ENCODE measurements around the gene CUL3.
"Not testable (repeated sequence)": the region's sequence is repeated elsewhere in the genome, so short reads cannot be mapped to it uniquely, and the experiment has no call there.

The CUL3 gene

GRCh38 chr2:224538561-224539138 is 46.5 kb downstream of the CUL3 start:
- no peak for DNase-seq (ENCODE audit: low spot score)

- DNase-seq (ENCODE audit: low spot score), result no peak
Observed at GRCh38 chr2:224532931-224533330, 52.2 kb downstream of the CUL3 start.

GRCh38 chr2:224532441-224532840 is 52.7 kb downstream of the CUL3 start:
- DNase-seq (ENCODE audit: low spot score), result no peak

GRCh38 chr2:224528171-224528570 is 57.0 kb downstream of the CUL3 start:
- no peak for DNase-seq (ENCODE audit: low spot score)

DNA sequence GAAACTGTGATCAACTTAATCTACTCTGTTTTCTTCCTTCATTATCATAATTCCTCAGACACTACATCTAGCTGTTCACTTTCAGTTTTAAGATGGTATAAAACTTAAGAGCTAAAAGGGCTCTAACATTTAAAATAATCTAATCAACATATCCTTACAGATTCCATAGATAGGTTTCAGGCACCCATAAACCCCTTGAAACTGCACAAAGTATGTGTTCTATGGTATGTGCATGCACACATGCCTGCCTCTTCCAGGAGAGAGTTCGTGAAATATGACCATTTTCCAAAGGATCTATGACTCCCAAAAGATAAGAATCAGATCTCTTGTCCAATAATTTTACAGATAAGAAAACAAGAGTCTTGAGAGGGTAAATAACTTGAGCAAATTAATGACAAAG is 59.4 kb downstream of the CUL3 start:
- DNase-seq (ENCODE audit: low spot score), result no peak

GRCh38 chr2:224524657-224525056 is 60.5 kb downstream of the CUL3 start:
- DNase-seq (ENCODE audit: low spot score), result no peak

GRCh38 chr2:224523626-224524577 is 61.3 kb downstream of the CUL3 start:
- DNase-seq (ENCODE audit: low spot score), result no peak

DNA sequence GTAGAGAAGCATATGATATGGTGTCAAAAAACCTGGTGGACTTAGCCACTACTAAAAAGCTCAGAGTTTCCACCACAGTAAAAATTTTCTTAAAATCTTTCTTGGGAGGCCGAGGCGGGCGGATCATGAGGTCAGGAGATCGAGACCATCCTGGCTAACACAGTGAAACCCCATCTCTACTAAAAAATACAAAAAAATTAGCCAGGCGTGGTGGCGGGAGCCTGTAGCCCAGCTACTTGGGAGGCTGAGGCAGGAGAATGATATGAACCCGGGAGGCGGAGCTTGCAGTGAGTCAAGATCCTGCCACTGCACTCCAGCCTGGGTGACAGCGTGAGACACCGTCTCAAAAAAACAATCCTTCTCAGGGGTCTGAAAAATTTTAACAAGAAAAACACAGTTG is 62.7 kb downstream of the CUL3 start:
- DNase-seq (ENCODE audit: low spot score), result not testable (repeated sequence)

GRCh38 chr2:224520064-224520463 is 65.1 kb downstream of the CUL3 start:
- peak; percentile 52 for DNase-seq (ENCODE audit: low spot score)

GRCh38 chr2:224518806-224519580 is 66.2 kb downstream of the CUL3 start:
- DNase-seq (ENCODE audit: low spot score), result peak; percentile 56

GRCh38 chr2:224517963-224518362 is 67.2 kb downstream of the CUL3 start:
- DNase-seq (ENCODE audit: low spot score), result no peak

DNA sequence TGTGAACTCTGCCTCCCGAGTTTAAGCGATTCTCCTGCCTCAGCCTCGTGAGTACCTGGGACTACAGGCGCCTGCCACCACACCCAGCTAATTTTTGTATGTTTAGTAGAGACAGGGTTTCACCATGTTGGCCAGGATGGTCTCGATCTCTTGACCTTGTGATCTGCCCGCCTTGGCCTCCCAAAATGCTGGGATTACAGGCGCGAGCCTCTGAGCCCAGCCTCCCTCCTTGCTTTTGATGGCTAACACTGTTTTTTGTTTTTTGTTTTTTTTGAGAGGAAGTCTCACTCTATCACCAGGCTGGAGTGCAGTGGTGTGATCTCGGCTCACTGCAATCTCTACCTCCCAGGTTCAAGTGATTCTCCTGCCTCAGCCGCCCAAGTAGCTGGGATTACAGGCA is 68.8 kb downstream of the CUL3 start:
- DNase-seq (ENCODE audit: low spot score), result not testable (repeated sequence)

DNA sequence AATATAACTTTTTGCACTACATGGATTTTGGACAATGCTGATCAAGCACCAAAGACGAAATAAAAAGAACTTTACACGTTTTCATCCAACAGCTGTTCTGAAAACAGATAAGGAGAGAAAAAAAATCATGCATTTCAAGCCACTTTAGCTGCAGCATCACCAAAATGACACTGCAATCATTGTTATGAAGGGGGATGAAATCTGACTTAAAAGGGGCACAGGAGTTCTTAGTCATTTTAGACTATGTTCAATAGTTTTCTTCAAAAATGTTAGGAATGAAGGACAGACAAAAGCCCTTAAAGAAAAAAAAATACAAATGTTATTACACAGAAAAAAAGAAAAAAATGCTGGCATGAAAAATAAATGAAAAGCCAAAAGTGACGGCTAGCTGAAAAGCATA is 71.2 kb downstream of the CUL3 start:
- DNase-seq (ENCODE audit: low spot score), result peak; percentile 7

GRCh38 chr2:224507789-224508188 is 77.4 kb downstream of the CUL3 start:
- DNase-seq (ENCODE audit: low spot score), result no peak

DNA sequence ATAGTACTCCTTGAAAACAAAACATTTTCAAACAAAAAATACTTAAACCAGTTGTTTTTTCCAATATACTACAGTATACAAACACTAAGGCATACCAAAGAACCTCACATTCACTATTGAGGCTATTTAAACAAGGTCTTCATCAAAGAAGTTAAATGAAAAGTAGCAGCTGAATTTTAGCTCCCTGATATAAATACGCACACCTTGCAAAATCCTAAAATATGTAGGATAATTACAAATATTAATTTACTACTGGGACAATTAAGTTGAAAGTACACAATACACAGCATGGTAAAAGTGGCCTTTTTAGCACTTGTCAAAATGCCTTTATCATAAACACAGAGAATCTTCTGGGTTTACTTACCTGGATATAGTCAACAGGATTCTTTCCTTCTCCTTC is 78.7 kb downstream of the CUL3 start:
- DNase-seq (ENCODE audit: low spot score), result no peak

DNA sequence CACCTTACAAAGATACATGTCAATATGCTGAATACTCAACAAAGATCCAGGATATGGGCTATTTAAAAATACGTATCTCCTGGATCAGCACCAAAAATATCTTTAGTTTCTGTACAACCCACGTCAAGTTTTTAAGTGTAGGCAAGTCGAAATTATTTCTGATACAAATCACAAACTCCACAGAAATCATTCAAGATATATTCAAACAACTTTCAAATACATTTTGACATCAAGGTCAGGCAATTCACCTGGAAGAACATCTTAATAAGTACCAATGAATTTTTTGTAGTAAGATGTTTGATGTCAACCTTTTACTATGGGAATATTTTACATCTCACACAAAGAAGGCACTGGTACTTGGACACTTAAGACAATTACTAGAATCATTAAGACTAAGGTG is 86.2 kb downstream of the CUL3 start:
- DNase-seq (ENCODE audit: low spot score), result no peak

DNA sequence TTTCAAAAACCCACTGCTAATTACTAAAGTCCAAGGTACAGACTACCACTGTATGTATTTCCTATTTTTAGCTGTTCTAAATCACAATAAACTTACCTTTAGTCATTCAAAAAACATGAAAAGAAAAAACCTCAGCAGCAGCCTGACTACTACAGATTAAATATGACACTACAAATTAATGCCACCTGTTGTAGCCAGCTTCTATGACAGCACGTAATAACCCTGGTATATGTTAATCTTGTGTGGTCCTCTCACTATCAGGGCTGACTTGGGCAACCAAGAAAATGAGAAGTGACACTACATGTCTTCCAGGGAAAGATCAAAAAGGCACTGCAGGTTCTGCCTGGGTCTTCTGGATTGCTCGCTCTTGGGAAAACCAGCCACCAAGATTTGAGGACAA is 92.6 kb downstream of the CUL3 start:
- no peak for DNase-seq (ENCODE audit: low spot score)

DNA sequence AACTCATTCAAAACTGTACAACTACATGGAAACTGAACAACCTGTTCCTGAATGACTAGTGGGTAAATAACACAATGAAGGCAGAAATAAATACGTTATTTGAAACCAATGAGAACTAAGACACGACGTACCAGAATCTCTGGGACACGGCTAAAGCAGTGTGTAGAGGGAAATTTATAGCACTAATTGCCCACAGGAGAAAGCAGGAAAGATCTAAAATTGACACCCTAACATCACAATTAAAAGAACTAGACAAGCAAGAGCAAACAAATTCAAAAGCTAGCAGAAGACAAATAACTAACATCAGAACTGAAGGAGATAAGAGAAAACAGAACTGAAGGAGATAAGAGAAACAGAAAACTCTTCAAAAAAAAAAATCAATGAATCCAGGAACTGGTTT is 97.2 kb downstream of the CUL3 start:
- not testable (repeated sequence) for DNase-seq (ENCODE audit: low spot score)

GRCh38 chr2:224485081-224486014 is 99.8 kb downstream of the CUL3 start:
- peak; percentile 20 for DNase-seq (ENCODE audit: low spot score)

DNA sequence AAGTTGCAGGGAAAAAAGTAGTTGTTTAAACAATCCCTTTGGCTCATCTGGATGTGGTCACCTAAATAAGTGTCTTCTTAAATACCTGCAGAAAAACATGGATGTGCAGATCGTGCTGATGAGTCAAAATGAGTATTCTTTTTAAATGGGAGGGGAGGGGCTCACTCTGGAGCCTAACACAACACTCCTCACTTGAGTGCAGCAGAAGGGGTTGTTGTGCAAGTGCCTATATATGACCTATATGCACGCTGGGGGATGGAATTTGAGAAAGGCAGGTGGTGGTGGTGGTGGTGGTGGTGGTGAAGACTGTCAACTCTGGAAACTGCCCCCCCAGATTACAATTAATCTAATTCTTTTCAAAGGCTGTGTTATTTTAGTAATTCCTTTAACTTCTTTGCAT is 105.3 kb downstream of the CUL3 start:
- no peak for DNase-seq (ENCODE audit: low spot score)

DNA sequence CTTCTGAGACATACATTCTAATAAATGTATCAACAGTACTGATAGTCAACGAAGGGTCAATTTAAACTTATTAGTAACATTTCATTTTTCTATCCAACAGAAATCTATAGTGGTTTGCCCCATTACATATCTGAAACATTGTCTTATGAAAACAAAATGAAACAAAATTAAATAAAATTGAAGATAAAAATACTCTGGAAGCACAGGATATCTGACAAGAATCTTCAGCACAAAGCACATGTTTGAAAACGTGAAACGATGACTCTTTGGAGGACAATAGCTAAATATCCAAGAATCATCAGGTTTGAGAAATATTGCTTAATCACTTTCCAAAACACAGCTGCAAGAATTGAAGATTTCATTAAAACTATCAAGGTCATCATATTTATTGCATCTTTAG is 112.3 kb downstream of the CUL3 start:
- no peak for DNase-seq (ENCODE audit: low spot score)

- no peak for DNase-seq (ENCODE audit: low spot score)
Observed at GRCh38 chr2:224472137-224472536, 113.0 kb downstream of the CUL3 start.
